HG02840 (cell line): Measurements from ENCODE around the gene RHBDD1.
"Not testable (repeated sequence)": the region's sequence is repeated elsewhere in the genome, so short reads cannot be mapped to it uniquely, and the experiment has no call there.

Experiments used
- ATAC-seq: cut with Tn5 transposase; IDR thresholded peaks from one replicate; pipeline ENCODE4 v1.9.1; 2021; ENCODE audit warnings: mild to moderate bottlenecking, moderate library complexity, moderate number of reproducible peaks; ENCODE audit not compliant: unreplicated experiment, low FRiP score

The RHBDD1 gene

GRCh38 chr2:226839161-226839560, 3.3 kb downstream of the RHBDD1 start:
- no peak for ATAC-seq

- no peak for ATAC-seq
Measured at GRCh38 chr2:226839951-226840350, 4.1 kb downstream of the RHBDD1 start.

GRCh38 chr2:226843001-226843400, 7.1 kb downstream of the RHBDD1 start:
- ATAC-seq: not testable (repeated sequence)

GRCh38 chr2:226845386-226846116, 9.7 kb downstream of the RHBDD1 start:
- ATAC-seq: no peak

GRCh38 chr2:226847090-226847489, 11.2 kb downstream of the RHBDD1 start:
- ATAC-seq: no peak

GRCh38 chr2:226847511-226847910, 11.7 kb downstream of the RHBDD1 start:
- no peak for ATAC-seq

GRCh38 chr2:226849349-226849748, 13.5 kb downstream of the RHBDD1 start:
- ATAC-seq: no peak

- ATAC-seq: no peak
Measured at GRCh38 chr2:226850024-226850423, 14.2 kb downstream of the RHBDD1 start.

- no peak for ATAC-seq
Measured at GRCh38 chr2:226855787-226856186, 19.9 kb downstream of the RHBDD1 start.

GRCh38 chr2:226860087-226860486, 24.2 kb downstream of the RHBDD1 start:
- ATAC-seq: no peak

- peak; percentile 59 for ATAC-seq
Measured at GRCh38 chr2:226862623-226863022, 26.8 kb downstream of the RHBDD1 start.

GRCh38 chr2:226865273-226865672, 29.4 kb downstream of the RHBDD1 start:
- ATAC-seq: no peak

- ATAC-seq: no peak
Measured at GRCh38 chr2:226865710-226866109, 29.9 kb downstream of the RHBDD1 start.

- no peak for ATAC-seq
Measured at GRCh38 chr2:226868331-226869162, 32.7 kb downstream of the RHBDD1 start.

GRCh38 chr2:226869371-226869770, 33.5 kb downstream of the RHBDD1 start:
- ATAC-seq: no peak

GRCh38 chr2:226873051-226873620, 37.3 kb downstream of the RHBDD1 start:
- ATAC-seq: no peak

GRCh38 chr2:226873826-226874225, 38.0 kb downstream of the RHBDD1 start:
- no peak for ATAC-seq

GRCh38 chr2:226874749-226875148, 38.9 kb downstream of the RHBDD1 start:
- no peak for ATAC-seq

GRCh38 chr2:226875438-226876225, 39.8 kb downstream of the RHBDD1 start:
- ATAC-seq: no peak

- no peak for ATAC-seq
Measured at GRCh38 chr2:226877491-226877890, 41.6 kb downstream of the RHBDD1 start.

- no peak for ATAC-seq
Measured at GRCh38 chr2:226881287-226881686, 45.4 kb downstream of the RHBDD1 start.
